DMS 273 treated with DMSO at 0.1 percent for 48 hours (cell line): ENCODE data around the gene CDC42.

ENCODE experiments used
- DNase-seq: peaks from one replicate; lab custom pipeline; 2025; lab: John Stamatoyannopoulos, UW

CDC42 gene

GRCh38 chr1:22037520-22037919 is 15.0 kb upstream of the CDC42 start:
- DNase-seq = no peak

- no peak for DNase-seq
Measured at GRCh38 chr1:22038036-22038435, 14.5 kb upstream of the CDC42 start.

- peak; percentile 41 for DNase-seq
Measured at GRCh38 chr1:22039594-22040285, 12.8 kb upstream of the CDC42 start.

GRCh38 chr1:22040286-22040623 is 12.3 kb upstream of the CDC42 start:
- no peak for DNase-seq

- no peak for DNase-seq
Measured at GRCh38 chr1:22041505-22041904, 11.0 kb upstream of the CDC42 start.

- no peak for DNase-seq
Measured at GRCh38 chr1:22043198-22043769, 9.2 kb upstream of the CDC42 start.

- DNase-seq = no peak
Measured at GRCh38 chr1:22044690-22045420, 7.7 kb upstream of the CDC42 start.

GRCh38 chr1:22045604-22046228 is 6.8 kb upstream of the CDC42 start:
- no peak for DNase-seq

- no peak for DNase-seq
Measured at GRCh38 chr1:22048351-22049192, 3.9 kb upstream of the CDC42 start.

GRCh38 chr1:22050330-22050729 is 2.2 kb upstream of the CDC42 start:
- no peak for DNase-seq

GRCh38 chr1:22051607-22052114 is 848 bp upstream of the CDC42 start:
- no peak for DNase-seq

GRCh38 chr1:22053017-22053860 is 730 bp downstream of the CDC42 start:
- peak; percentile 19 for DNase-seq

- DNase-seq = no peak
Measured at GRCh38 chr1:22053861-22054770, 1.6 kb downstream of the CDC42 start.

GRCh38 chr1:22055463-22055862 is 3.0 kb downstream of the CDC42 start:
- DNase-seq = no peak

- no peak for DNase-seq
Measured at GRCh38 chr1:22056043-22056442, 3.5 kb downstream of the CDC42 start.

GRCh38 chr1:22056936-22057335 is 4.4 kb downstream of the CDC42 start:
- DNase-seq = no peak

GRCh38 chr1:22057861-22058260 is 5.4 kb downstream of the CDC42 start:
- no peak for DNase-seq

GRCh38 chr1:22064751-22065402 is 12.4 kb downstream of the CDC42 start:
- DNase-seq = no peak

- no peak for DNase-seq
Measured at GRCh38 chr1:22071511-22071910, 19.0 kb downstream of the CDC42 start.
